Glutamatergic neuron (in vitro differentiated cells): ENCODE results near the gene FAM222B. TPM values are rescaled to one million over a fixed set of nuclear protein-coding genes. Genes with fewer than 3 reads are reported as not detected.
"Not testable (repeated sequence)": the region's sequence is repeated elsewhere in the genome, so short reads cannot be mapped to it uniquely, and the experiment has no call there.

ENCODE experiments used
- DNase-seq: peaks from one replicate; pipeline ENCODE4 v3.0.0; 2022
- H3K27ac Mint-ChIP-seq: one replicate; pipeline ENCODE4 v1.8.0; 2020; ENCODE audit warnings: mild to moderate bottlenecking, mixed read lengths, inconsistent platforms; ENCODE audit not compliant: unreplicated experiment
- H3K27me3 Mint-ChIP-seq: one replicate; pipeline ENCODE4 v1.8.0; 2020; ENCODE audit warnings: mild to moderate bottlenecking, moderate library complexity, mixed read lengths, inconsistent platforms; ENCODE audit not compliant: unreplicated experiment
- H3K36me3 Mint-ChIP-seq: one replicate; pipeline ENCODE4 v1.8.0; 2020; ENCODE audit warnings: mild to moderate bottlenecking, mixed read lengths, inconsistent platforms; ENCODE audit not compliant: unreplicated experiment
- H3K4me1 Mint-ChIP-seq: one replicate; pipeline ENCODE4 v1.8.0; 2020; ENCODE audit warnings: mild to moderate bottlenecking, low read depth, mixed read lengths, inconsistent platforms; ENCODE audit not compliant: unreplicated experiment
- H3K4me3 Mint-ChIP-seq: one replicate; pipeline ENCODE4 v1.8.0; 2020; ENCODE audit warnings: mild to moderate bottlenecking, mixed read lengths, inconsistent platforms; ENCODE audit not compliant: unreplicated experiment
- H3K9me3 Mint-ChIP-seq: one replicate; pipeline ENCODE4 v1.8.0; 2020; ENCODE audit warnings: mild to moderate bottlenecking, moderate library complexity, mixed read lengths, inconsistent platforms; ENCODE audit not compliant: unreplicated experiment
- total RNA-seq: library from RNA; stranded (reverse); fragmentation: NEBNext Ultra II Directional; extraction: Animal tissue kit (Norgen Biotek cat#: 25700); gene quantifications from one replicate; pipeline ENCODE4 v1.2.1, GENCODE V29; 2021; ENCODE audit not compliant: unreplicated experiment
- TF ChIP-seq, protein P1 (sequence below): fragments of 200-600 bp; sonication (generic); IDR thresholded peaks from one replicate; pipeline ENCODE4 v1.5.0; 2021; ENCODE audit not compliant: partially characterized antibody, unreplicated experiment

FAM222B gene
- total RNA-seq, 1 donor from 2014 or later = 44.0 TPM

DNA sequence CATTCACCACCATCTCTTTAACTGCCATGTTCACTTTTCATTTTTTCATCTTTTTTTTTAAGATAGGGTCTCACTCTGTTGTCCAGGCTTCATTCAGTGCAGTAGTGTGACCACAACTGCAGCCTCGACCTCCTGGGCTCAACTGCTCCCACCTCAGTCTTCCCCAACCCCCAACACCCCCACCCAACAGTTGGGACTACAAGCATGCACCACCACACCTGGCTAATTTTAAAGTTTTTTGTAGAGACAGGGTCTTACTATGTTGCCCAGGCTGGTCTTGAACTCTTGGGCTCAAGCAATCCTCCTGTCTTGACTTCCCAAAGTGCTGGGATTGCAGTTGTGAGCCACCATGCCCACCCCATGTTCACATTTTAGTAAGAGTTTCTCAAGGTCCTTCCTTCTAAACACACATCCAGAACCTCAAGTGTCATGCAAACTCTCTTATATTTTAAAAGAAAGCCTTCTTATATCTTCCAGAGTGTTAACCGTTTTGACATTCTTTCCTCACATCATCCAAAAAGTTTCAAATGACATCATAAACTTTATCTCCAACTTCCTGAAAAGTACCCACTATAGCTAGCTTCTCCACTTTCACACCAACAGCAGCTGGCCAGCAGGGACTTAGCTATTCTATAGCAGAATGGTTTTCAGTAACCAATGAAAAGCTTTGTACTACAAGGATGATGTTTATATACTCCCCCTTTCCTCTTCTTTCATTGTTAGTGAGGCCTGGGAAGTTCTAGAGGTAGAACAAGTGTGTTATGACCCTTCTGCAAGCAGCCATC lies 49.5 kb downstream of the FAM222B start:
- TF ChIP-seq, protein P1, sequence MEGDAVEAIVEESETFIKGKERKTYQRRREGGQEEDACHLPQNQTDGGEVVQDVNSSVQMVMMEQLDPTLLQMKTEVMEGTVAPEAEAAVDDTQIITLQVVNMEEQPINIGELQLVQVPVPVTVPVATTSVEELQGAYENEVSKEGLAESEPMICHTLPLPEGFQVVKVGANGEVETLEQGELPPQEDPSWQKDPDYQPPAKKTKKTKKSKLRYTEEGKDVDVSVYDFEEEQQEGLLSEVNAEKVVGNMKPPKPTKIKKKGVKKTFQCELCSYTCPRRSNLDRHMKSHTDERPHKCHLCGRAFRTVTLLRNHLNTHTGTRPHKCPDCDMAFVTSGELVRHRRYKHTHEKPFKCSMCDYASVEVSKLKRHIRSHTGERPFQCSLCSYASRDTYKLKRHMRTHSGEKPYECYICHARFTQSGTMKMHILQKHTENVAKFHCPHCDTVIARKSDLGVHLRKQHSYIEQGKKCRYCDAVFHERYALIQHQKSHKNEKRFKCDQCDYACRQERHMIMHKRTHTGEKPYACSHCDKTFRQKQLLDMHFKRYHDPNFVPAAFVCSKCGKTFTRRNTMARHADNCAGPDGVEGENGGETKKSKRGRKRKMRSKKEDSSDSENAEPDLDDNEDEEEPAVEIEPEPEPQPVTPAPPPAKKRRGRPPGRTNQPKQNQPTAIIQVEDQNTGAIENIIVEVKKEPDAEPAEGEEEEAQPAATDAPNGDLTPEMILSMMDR = no peak
- Mint-ChIP-seq H3K27ac (no peak overlapping the region), H3K4me1 (no peaks in the 10 kb centered on the region), H3K27me3 (no peaks in the 10 kb centered on the region), H3K4me3 (no peak overlapping the region), H3K9me3 (peaks cover 2% of the 10 kb centered on the region), H3K36me3 (no peaks in the 10 kb centered on the region)
- no peak for DNase-seq

DNA sequence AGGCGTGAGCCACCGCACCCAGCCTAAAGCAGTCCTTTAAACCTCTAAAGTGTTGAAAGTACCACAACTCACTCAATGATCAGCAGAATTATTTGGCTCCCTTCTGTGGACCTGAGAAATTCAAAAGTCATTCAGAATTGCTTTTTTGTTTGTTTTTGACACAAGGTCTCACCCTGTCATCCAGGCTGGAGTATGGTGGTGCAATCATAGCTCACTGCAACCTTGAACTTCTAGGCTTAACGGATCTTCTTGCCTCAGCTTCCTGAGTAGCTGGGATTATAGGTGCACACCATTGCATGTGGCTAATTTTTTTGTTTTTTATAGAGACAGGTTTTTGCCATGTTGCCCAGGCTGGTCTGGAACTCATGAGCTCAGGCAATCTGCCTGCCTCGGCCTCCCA lies 54.5 kb downstream of the FAM222B start:
- DNase-seq = no peak
- Mint-ChIP-seq H3K27me3 (no peaks in the 10 kb centered on the region), H3K36me3 (no peaks in the 10 kb centered on the region), H3K4me1 (no peaks in the 10 kb centered on the region), H3K9me3 (peaks cover 2% of the 10 kb centered on the region), H3K4me3 (no peak overlapping the region), H3K27ac (no peak overlapping the region)
- TF ChIP-seq, protein P1 = no peak

- Mint-ChIP-seq H3K4me3 (no peak overlapping the region), H3K36me3 (no peaks in the 10 kb centered on the region), H3K9me3 (peaks cover 3% of the 10 kb centered on the region), H3K27ac (no peak overlapping the region), H3K27me3 (no peaks in the 10 kb centered on the region), H3K4me1 (no peaks in the 10 kb centered on the region)
- TF ChIP-seq, protein P1 = no peak
- no peak for DNase-seq
Observed at GRCh38 chr17:28783161-28783560, 59.4 kb downstream of the FAM222B start.

DNA sequence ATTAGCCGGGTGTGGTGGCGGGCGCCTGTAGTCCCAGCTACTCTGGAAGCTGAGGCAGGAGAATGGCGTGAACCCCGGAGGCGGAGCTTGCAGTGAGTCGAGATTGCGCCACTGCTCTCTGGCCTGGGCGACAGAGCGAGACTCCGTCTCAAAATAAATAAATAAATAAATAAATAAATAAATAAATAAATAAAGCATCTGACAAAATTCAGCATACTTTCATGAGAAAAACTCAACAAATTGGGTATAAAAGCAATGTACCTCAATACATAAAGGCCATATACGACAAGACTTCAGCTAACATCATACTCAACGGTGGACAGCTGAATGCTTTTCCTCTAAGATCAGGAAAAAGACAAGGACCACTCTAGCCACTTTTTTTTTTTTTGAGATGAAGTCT lies 63.0 kb downstream of the FAM222B start:
- DNase-seq, H3K4me3 Mint-ChIP-seq, H3K27me3 Mint-ChIP-seq, H3K9me3 Mint-ChIP-seq, H3K36me3 Mint-ChIP-seq, H3K4me1 Mint-ChIP-seq, H3K27ac Mint-ChIP-seq: not testable (repeated sequence)

DNA sequence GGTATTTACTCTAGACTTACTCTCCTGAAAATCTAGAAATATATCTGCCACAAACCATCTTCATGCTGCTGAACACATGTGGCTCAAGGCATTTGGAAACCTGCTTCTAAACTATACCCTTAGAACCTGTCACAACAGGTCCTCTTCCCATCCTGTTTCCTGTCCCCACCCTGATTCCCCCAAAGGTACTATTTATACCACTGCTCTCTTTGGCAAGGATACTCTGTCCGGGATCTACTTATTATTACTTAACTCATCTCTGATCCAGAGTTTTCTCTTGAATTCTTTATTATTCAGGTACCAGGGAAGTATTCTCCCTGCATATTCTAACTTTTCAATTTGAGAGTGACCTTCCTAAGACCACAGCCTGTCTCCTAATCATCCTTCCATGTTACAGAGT lies 65.4 kb downstream of the FAM222B start:
- Mint-ChIP-seq H3K36me3 (no peaks in the 10 kb centered on the region), H3K4me3 (no peak overlapping the region), H3K4me1 (peaks cover 9% of the 10 kb centered on the region), H3K9me3 (peaks cover 3% of the 10 kb centered on the region), H3K27ac (no peak overlapping the region), H3K27me3 (no peaks in the 10 kb centered on the region)
- TF ChIP-seq, protein P1 = no peak
- DNase-seq = no peak
